SU-DHL-6 (cell line): ENCODE results near the gene RFESD.

Experiments used
- H2AFZ ChIP-seq: fragments of 200-600 bp; sonication (generic); 2 replicates; pipeline ENCODE4 v1.6.1; 2014; ENCODE audit warnings: low read depth, mild to moderate bottlenecking, moderate library complexity, mixed read lengths, antibody characterized with exemption, low read length; ENCODE audit not compliant: severe bottlenecking
- H3F3A ChIP-seq: fragments of 200-600 bp; shearing (Covaris generic); 2 replicates; pipeline ENCODE4 v1.6.0; 2016; ENCODE audit warnings: antibody characterized with exemption, mild to moderate bottlenecking; ENCODE audit not compliant: insufficient read depth
- H3K27ac ChIP-seq: fragments of 200-600 bp; sonication (generic); 2 replicates; pipeline ENCODE4 v1.5.1; 2016; ENCODE audit warnings: low read depth, mild to moderate bottlenecking, low read length, moderate library complexity, mixed read lengths
- H3K27me3 ChIP-seq: fragments of 200-600 bp; sonication (generic), shearing (Covaris generic); 2 replicates; pipeline ENCODE4 v1.6.0; 2014; ENCODE audit warnings: mild to moderate bottlenecking, low read length
- H3K36me3 ChIP-seq: fragments of 200-600 bp; sonication (generic); 2 replicates; pipeline ENCODE4 v1.6.1; 2014; ENCODE audit warnings: mild to moderate bottlenecking, low read length, mixed read lengths
- H3K4me2 ChIP-seq: fragments of 300-600, 200-600 bp; shearing (Covaris generic), sonication (generic); 2 replicates; pipeline ENCODE4 v1.6.0; 2014; ENCODE audit warnings: low read length, low read depth, mild to moderate bottlenecking; ENCODE audit not compliant: poor library complexity, severe bottlenecking
- H3K4me3 ChIP-seq: fragments of 200-600 bp; sonication (generic); 2 replicates; pipeline ENCODE4 v1.5.1; 2014; ENCODE audit warnings: antibody characterized with exemption, low read length, mild to moderate bottlenecking, mixed read lengths; ENCODE audit not compliant: insufficient read depth, poor library complexity, severe bottlenecking
- H3K79me2 ChIP-seq: fragments of 200-600 bp; sonication (generic); 2 replicates; pipeline ENCODE4 v1.6.1; 2014; ENCODE audit warnings: mild to moderate bottlenecking, low read length, moderate library complexity; ENCODE audit not compliant: insufficient read depth
- H3K9ac ChIP-seq: fragments of 200-600 bp; sonication (generic); 2 replicates; pipeline ENCODE4 v1.7.0; 2014; ENCODE audit warnings: mild to moderate bottlenecking, low read length
- H3K9me2 ChIP-seq: fragments of 200-600 bp; sonication (generic); replicated peaks from 2 replicates; pipeline ENCODE4 v1.6.1; 2014; ENCODE audit warnings: low read length; ENCODE audit not compliant: insufficient read depth
- H3K9me3 ChIP-seq: fragments of 200-600 bp; sonication (generic); 2 replicates; pipeline ENCODE4 v1.6.1; 2014; ENCODE audit warnings: low read length, mixed read lengths; ENCODE audit not compliant: insufficient read depth
- H4K20me1 ChIP-seq: fragments of 200-600 bp; sonication (generic); 2 replicates; pipeline ENCODE4 v1.6.1; 2014; ENCODE audit warnings: low read depth, mild to moderate bottlenecking, antibody characterized with exemption, low read length, moderate library complexity, mixed read lengths
- EZH2phosphoT487 ChIP-seq: fragments of 200-600 bp; sonication (generic), shearing (Covaris generic); conservative IDR thresholded peaks from 2 replicates; pipeline ENCODE4 v1.6.1; 2018; ENCODE audit warnings: mild to moderate bottlenecking, antibody characterized with exemption, low read length, moderate library complexity, mixed read lengths
- TF ChIP-seq, protein P1 (sequence below): fragments of 200-600 bp; sonication (generic); IDR thresholded peaks from one replicate; pipeline ENCODE4 v1.5.1; 2017; ENCODE audit warnings: antibody characterized with exemption, mild to moderate bottlenecking, low read length, moderate library complexity; ENCODE audit not compliant: insufficient read depth, poor library complexity, severe bottlenecking

Gene RFESD

DNA sequence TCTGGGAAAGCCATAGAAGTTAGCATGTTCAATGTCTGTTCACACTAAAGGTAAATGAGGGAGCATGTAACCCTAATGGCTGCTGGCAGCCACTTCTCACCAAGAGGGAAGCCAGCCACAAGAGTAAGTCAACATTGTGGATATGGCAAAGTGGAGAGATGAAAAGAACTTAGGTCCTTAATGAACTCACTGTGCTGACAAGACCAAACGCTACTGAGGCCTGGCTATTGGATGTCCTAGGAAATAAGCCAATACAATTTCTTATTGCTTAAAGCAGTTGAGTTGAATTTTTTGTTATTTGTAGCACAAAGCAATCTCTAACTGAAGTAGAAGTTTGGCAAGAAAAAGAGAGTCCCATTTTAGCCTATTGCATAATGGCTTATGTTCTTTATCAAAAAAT lies 19.9 kb upstream of the RFESD start:
- no peaks in the 10 kb centered on the region for H3F3A ChIP-seq
- no peak overlapping the region for H3K4me2 ChIP-seq
- no peak overlapping the region for H2AFZ ChIP-seq
- no peak overlapping the region for H3K9ac ChIP-seq
- H3K9me2 ChIP-seq, result no peaks in the 10 kb centered on the region
- no peaks in the 10 kb centered on the region for H3K79me2 ChIP-seq
- no peaks in the 10 kb centered on the region for H3K9me3 ChIP-seq
- H4K20me1 ChIP-seq, result no peaks in the 10 kb centered on the region
- H3K36me3 ChIP-seq, result no peaks in the 10 kb centered on the region
- TF ChIP-seq, protein P1, sequence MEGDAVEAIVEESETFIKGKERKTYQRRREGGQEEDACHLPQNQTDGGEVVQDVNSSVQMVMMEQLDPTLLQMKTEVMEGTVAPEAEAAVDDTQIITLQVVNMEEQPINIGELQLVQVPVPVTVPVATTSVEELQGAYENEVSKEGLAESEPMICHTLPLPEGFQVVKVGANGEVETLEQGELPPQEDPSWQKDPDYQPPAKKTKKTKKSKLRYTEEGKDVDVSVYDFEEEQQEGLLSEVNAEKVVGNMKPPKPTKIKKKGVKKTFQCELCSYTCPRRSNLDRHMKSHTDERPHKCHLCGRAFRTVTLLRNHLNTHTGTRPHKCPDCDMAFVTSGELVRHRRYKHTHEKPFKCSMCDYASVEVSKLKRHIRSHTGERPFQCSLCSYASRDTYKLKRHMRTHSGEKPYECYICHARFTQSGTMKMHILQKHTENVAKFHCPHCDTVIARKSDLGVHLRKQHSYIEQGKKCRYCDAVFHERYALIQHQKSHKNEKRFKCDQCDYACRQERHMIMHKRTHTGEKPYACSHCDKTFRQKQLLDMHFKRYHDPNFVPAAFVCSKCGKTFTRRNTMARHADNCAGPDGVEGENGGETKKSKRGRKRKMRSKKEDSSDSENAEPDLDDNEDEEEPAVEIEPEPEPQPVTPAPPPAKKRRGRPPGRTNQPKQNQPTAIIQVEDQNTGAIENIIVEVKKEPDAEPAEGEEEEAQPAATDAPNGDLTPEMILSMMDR, result no peak
- no peak for TF ChIP-seq EZH2phosphoT487
- H3K27ac ChIP-seq, result no peak overlapping the region
- H3K4me3 ChIP-seq, result no peak overlapping the region
- H3K27me3 ChIP-seq, result no peaks in the 10 kb centered on the region

DNA sequence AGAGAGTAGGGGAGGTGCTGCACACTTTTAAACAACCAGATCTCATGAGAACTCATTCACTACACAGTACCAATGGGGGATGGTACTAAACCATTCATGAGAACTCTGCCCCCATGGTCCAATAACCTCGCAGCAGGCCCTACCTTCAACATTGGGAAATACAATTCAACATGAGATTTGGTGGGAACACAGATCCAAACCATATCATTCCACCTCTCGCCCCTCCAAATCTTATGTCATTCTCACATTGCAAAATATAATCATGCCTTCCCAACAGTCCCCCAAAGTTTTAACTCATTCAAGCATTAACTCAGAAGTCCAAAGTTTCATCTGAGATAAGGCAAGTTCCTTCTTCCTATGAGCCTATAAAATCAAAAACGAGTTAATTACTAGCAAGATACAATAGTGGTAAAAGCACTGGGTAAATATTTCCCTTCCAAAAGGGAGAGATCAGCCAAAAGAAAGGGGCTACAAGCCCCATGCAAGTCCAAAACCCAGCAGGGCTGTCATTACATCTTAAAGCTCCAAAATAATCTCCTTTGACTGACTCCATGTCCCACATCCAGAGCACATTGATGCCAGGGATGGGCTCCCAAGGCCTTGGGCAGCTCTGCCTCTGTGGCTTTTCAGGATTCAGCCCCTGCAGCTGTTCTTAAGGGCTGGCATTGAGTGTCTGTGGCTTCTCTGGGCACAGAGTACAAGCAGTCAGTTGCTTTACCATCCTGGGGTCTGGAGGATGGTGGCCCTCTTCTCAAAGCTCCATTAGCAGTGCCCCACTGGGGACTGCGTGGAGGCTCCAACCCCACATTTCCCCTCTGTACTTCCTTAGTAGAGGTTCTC lies 18.4 kb upstream of the RFESD start:
- H3K9ac ChIP-seq, result no peak overlapping the region
- no peaks in the 10 kb centered on the region for H3F3A ChIP-seq
- no peaks in the 10 kb centered on the region for H3K9me2 ChIP-seq
- no peaks in the 10 kb centered on the region for H4K20me1 ChIP-seq
- no peak overlapping the region for H3K4me2 ChIP-seq
- no peaks in the 10 kb centered on the region for H3K9me3 ChIP-seq
- TF ChIP-seq, protein P1, result no peak
- TF ChIP-seq EZH2phosphoT487, result no peak
- no peak overlapping the region for H2AFZ ChIP-seq
- H3K79me2 ChIP-seq, result no peaks in the 10 kb centered on the region
- no peaks in the 10 kb centered on the region for H3K27me3 ChIP-seq
- no peak overlapping the region for H3K4me3 ChIP-seq
- H3K27ac ChIP-seq, result no peak overlapping the region
- no peaks in the 10 kb centered on the region for H3K36me3 ChIP-seq

DNA sequence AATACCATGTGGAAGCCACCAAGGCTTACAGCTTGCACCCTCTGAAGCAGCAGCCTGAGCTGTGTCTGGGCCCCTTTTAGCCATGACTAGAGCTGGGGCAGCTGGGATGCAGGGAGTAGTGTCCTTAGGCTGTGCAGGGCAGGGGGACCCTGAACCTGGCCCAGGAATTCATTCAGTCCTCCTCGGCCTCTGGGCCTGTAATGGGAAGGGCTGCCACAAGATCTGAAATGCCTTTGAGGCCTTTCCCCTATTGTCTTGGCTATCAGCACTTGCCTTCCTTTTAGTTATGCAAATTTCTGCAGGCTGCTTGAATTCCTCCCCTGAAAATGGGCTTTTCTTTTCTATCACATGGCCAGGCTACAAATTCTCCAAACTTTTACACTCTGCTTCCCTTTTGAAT lies 17.6 kb upstream of the RFESD start:
- no peak for TF ChIP-seq EZH2phosphoT487
- TF ChIP-seq, protein P1, result no peak
- Histone ChIP-seq H3K4me3 (no peak overlapping the region), H3K9me3 (no peaks in the 10 kb centered on the region), H3K4me2 (no peak overlapping the region), H3K27ac (no peak overlapping the region), H3K9ac (no peak overlapping the region), H3F3A (no peaks in the 10 kb centered on the region), H2AFZ (no peak overlapping the region), H3K36me3 (no peaks in the 10 kb centered on the region), H3K79me2 (no peaks in the 10 kb centered on the region), H3K27me3 (no peaks in the 10 kb centered on the region), H4K20me1 (no peaks in the 10 kb centered on the region), H3K9me2 (no peaks in the 10 kb centered on the region)
